Gastroesophageal sphincter (tissue), 3 donors: ENCODE data around the gene XXYLT1.

ENCODE experiments used
- CTCF ChIP-seq, 4 experiments: fragments of 200-600 bp in 2 of 4; fragments of 450-650 bp in 2 of 4; sonication (generic) in 1 of 4; IDR thresholded peaks; one replicate each; pipeline ENCODE4 v1.5.1; 2017 to 2019; ENCODE audit warnings: antibody characterized with exemption in 4 of 4, mild to moderate bottlenecking in 2 of 4, moderate library complexity in 2 of 4
- EP300 ChIP-seq: sonication (generic); formaldehyde crosslinking; IDR thresholded peaks from one replicate; pipeline ENCODE4 v1.6.1; 2017; ENCODE audit warnings: antibody characterized with exemption, mild to moderate bottlenecking
- POLR2A ChIP-seq, 2 donors: fragments of 450-650 bp; IDR thresholded peaks; one replicate each; pipeline ENCODE4 v1.6.1; 2017; ENCODE audit warnings: antibody characterized with exemption in 2 of 2, mild to moderate bottlenecking in 2 of 2, moderate library complexity in 1 of 2
- POLR2AphosphoS5 ChIP-seq: sonication (generic); formaldehyde crosslinking; IDR thresholded peaks from one replicate; pipeline ENCODE4 v1.6.1; 2017; ENCODE audit warnings: antibody characterized with exemption

- TF ChIP-seq POLR2A (IDR thresholded peaks at IDR 0.05) = no peak
- TF ChIP-seq CTCF (IDR thresholded peaks at IDR 0.05) = no peak
- TF ChIP-seq EP300 = no peak
- TF ChIP-seq POLR2AphosphoS5 = no peak
Observed at GRCh38 chr3:195247086-195247862, 23.7 kb downstream of the XXYLT1 start.
